Left kidney (tissue), 8 donors: ENCODE data around the gene LRRN3. TPM values are rescaled to one million over a fixed set of nuclear protein-coding genes. Genes with fewer than 3 reads are reported as not detected.
"Not testable (repeated sequence)": the region's sequence is repeated elsewhere in the genome, so short reads cannot be mapped to it uniquely, and the experiment has no call there.

Source experiments
- DNase-seq: peaks from one replicate; pipeline ENCODE4 v3.0.0-alpha.2; 2013
- long read RNA-seq, 8 donors: transcript quantifications; one replicate each; lab custom pipeline, GENCODE V29; 2026
- polyA plus RNA-seq: library from polyadenylated mRNA; unstranded; fragments of 120-200 nt; gene quantifications from one replicate; pipeline ENCODE4 v1.2.1, GENCODE V29; 2013; ENCODE audit not compliant: insufficient read length

LRRN3 gene
- polyA plus RNA-seq, result 4.3 TPM
- long read RNA-seq, donor 1, partial matches to known transcripts, result 0 of 1 reads
- long read RNA-seq, donor 1, other reads (novel, unspliced or antisense), result 0 of 1 reads
- long read RNA-seq, donor 2, partial matches to known transcripts, result 0 of 1 reads
- long read RNA-seq, donor 2, other reads (novel, unspliced or antisense), result 0 of 1 reads
- long read RNA-seq, donor 3, result 0 reads
- long read RNA-seq, donor 4, partial matches to known transcripts, result 0 of 1 reads
- long read RNA-seq, donor 4, other reads (novel, unspliced or antisense), result 0 of 1 reads
- long read RNA-seq, donor 5, partial matches to known transcripts, result 0 of 3 reads
- long read RNA-seq, donor 5, other reads (novel, unspliced or antisense), result 0 of 3 reads
- long read RNA-seq, donor 6, partial matches to known transcripts, result 0 of 3 reads
- long read RNA-seq, donor 6, other reads (novel, unspliced or antisense), result 0 of 3 reads
- long read RNA-seq, donor 7, partial matches to known transcripts, result 0 of 3 reads
- long read RNA-seq, donor 7, other reads (novel, unspliced or antisense), result 0 of 3 reads
- long read RNA-seq, donor 8, partial matches to known transcripts, result 0 of 1 reads
- long read RNA-seq, donor 8, other reads (novel, unspliced or antisense), result 0 of 1 reads

GRCh38 chr7:111090846-111091245, at the start of gene LRRN3:
Gene LRRN3 (plus strand): TSS chr7:111091127. CDS start chr7:111122773, 31,646 bp downstream.
- DNase-seq, result peak; percentile 22

GRCh38 chr7:111041577-111041976, 49.4 kb upstream of the LRRN3 start:
- DNase-seq, result no peak

GRCh38 chr7:111042842-111043241, 48.1 kb upstream of the LRRN3 start:
- no peak for DNase-seq

GRCh38 chr7:111043561-111043960, 47.4 kb upstream of the LRRN3 start:
- no peak for DNase-seq

GRCh38 chr7:111045449-111045848, 45.5 kb upstream of the LRRN3 start:
- DNase-seq, result no peak

- DNase-seq, result no peak
Measured at GRCh38 chr7:111047595-111047994, 43.3 kb upstream of the LRRN3 start.

GRCh38 chr7:111049971-111050680, 40.8 kb upstream of the LRRN3 start:
- DNase-seq, result no peak

- no peak for DNase-seq
Measured at GRCh38 chr7:111050875-111051416, 40.0 kb upstream of the LRRN3 start.

GRCh38 chr7:111051832-111052231, 39.1 kb upstream of the LRRN3 start:
- DNase-seq, result no peak

GRCh38 chr7:111053035-111053434, 37.9 kb upstream of the LRRN3 start:
- DNase-seq, result no peak

GRCh38 chr7:111056371-111056770, 34.6 kb upstream of the LRRN3 start:
- no peak for DNase-seq

- no peak for DNase-seq
Measured at GRCh38 chr7:111057066-111057465, 33.9 kb upstream of the LRRN3 start.

- DNase-seq, result no peak
Measured at GRCh38 chr7:111059833-111060232, 31.1 kb upstream of the LRRN3 start.

- DNase-seq, result no peak
Measured at GRCh38 chr7:111063166-111063565, 27.8 kb upstream of the LRRN3 start.

GRCh38 chr7:111067251-111067650, 23.7 kb upstream of the LRRN3 start:
- DNase-seq, result no peak

- no peak for DNase-seq
Measured at GRCh38 chr7:111067682-111068081, 23.2 kb upstream of the LRRN3 start.

- no peak for DNase-seq
Measured at GRCh38 chr7:111068618-111069017, 22.3 kb upstream of the LRRN3 start.

- no peak for DNase-seq
Measured at GRCh38 chr7:111071556-111071955, 19.4 kb upstream of the LRRN3 start.

GRCh38 chr7:111072658-111073057, 18.3 kb upstream of the LRRN3 start:
- not testable (repeated sequence) for DNase-seq

GRCh38 chr7:111074071-111074747, 16.7 kb upstream of the LRRN3 start:
- DNase-seq, result no peak

- no peak for DNase-seq
Measured at GRCh38 chr7:111074748-111075146, 16.2 kb upstream of the LRRN3 start.

GRCh38 chr7:111075498-111075897, 15.4 kb upstream of the LRRN3 start:
- no peak for DNase-seq
